ENCODE results near the gene PTPRCAP.

The PTPRCAP gene

DNA sequence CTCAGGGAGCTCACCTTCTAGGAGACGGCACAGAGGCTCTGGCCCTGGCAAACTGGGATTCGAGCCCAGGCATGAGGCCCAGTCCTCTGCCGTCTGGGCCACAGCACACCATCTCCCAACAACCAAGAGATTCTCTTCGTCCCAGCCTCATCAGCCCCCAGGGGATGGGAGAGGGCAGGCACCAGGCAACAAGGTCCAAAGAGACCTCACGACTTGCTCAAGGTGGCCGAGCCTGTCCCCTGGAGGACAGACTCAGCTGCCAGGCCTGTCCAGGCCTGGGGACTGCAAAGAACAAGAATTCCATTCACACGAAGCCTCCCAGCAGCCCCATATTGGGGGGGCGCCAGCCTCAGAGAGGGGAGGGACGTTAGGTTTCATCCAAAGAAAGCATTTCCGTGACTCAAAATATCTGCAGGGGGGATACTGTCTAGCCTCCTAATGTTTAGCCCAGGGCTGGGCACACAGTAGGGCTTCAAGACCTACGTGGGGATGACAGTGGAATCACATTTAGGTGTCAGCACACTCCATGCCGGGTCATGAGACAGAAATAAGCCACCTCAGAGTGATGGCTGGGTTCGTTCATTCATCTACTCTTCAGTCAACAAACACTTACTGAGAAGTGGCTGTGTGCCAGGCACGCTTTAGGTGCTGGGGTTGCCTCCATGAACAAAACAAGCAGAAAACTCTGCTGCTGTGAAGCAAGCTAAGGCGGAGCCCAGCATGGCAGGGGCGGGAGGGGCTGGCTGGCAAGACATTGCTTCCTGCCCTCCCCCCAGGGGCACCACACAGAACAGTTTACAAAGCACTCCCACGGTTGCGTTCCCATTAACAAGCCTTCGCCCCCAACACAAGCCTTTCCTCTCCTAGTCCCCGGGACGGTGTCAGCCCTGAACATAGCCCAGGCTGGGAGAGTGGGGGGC, 20.8 kb downstream of the PTPRCAP start:
- Histone ChIP-seq H3K4me3 (ENCODE audit: low read length) (no peak overlapping the region), H4K5ac (ENCODE audit: low read length) (no peak overlapping the region), H3K27ac (ENCODE audit: low read depth, low read length) (no peak overlapping the region), H3K79me2 (ENCODE audit: control insufficient read depth, insufficient read depth, low read length) (no peaks in the 10 kb centered on the region), H3K27me3 (ENCODE audit: insufficient read depth, low read length, poor library complexity) (no peaks in the 10 kb centered on the region), H3K79me1 (ENCODE audit: low read length) (no peaks in the 10 kb centered on the region), H3K23ac (ENCODE audit: low read length) (no peak overlapping the region), H2BK15ac (replicated peaks; ENCODE audit: low read depth) (no peak overlapping the region), H3K56ac (ENCODE audit: low read length) (no peak overlapping the region), H4K8ac (ENCODE audit: low read depth, low read length) (no peak overlapping the region), H3K18ac (ENCODE audit: low read length) (no peak overlapping the region), H3K36me3 (ENCODE audit: control insufficient read depth, insufficient read depth, low read length) (no peaks in the 10 kb centered on the region), H2BK120ac (ENCODE audit: low read depth, low read length) (no peak overlapping the region), H2BK5ac (ENCODE audit: low read length) (no peak overlapping the region), H3K4me2 (ENCODE audit: low read length) (no peak overlapping the region), H2AK5ac (ENCODE audit: low read length) (no peak overlapping the region), H3K4ac (ENCODE audit: low read depth, low read length) (no peak overlapping the region), H3K9ac (ENCODE audit: low read length) (no peak overlapping the region), H3K4me1 (ENCODE audit: control insufficient read depth, low read depth, low read length) (no peaks in the 10 kb centered on the region)
- no CpG with 5 or more reads among the region's 21 CpGs for WGBS (ENCODE audit: extremely low coverage, insufficient coverage, low lambda C conversion rate)
- peak; percentile 28 for DNase-seq

DNA sequence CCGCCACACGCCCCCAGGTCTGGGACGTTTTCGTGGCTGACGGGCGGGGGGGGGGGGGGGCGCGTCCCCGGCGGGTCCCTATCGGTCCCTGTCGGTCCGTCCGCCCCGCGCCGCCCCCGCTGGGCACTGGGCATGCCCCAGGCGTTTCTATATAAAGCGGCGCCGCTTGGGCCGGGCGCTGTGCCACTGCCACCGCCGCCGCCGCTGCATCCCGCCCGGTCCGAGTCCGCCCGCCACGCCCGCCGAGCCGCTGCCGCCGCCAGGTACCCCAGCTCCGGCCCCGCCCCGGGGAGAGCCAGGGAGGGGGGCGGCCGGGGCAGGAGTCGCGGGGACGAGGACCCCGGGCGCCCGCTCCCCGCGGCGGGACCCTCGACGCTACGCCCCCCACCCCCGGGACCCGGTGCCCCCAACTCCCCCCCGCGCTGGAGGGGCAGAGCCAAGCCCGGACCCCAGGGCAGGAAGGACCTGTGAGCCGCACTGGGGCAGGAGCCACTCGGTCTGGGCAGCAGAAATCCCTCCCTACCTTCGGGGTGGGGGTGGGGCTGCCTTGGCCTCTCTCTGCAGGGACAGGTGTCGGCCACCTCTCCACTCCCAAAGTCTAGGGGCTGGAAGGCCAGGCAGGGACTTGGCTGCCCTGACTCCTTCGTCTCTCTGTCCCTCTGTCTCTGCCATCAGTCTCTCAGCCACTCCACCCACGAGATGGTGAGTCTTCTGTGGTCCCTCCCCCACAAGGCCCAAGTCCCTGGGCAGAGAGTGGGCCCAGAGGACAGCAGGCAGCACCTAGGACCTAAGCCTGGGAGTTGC, 21.8 kb downstream of the PTPRCAP start, which contains the start of gene CARNS1:
Gene CARNS1 (plus strand): TSS at position 178 of the 804 bp plus-strand sequence. CDS start 522 bp downstream, at position 700.
- H3K79me2 ChIP-seq (ENCODE audit: control insufficient read depth, insufficient read depth, low read length) = no peaks in the 10 kb centered on the region
- H3K4ac ChIP-seq (ENCODE audit: low read depth, low read length) = no peak within 1 kb of the TSS
- peak within 1 kb of the TSS; percentile 52 for H3K18ac ChIP-seq (ENCODE audit: low read length)
- no peak within 1 kb of the TSS for H2BK5ac ChIP-seq (ENCODE audit: low read length)
- no peaks in the 10 kb centered on the region for H3K79me1 ChIP-seq (ENCODE audit: low read length)
- no peak within 1 kb of the TSS for H2AK5ac ChIP-seq (ENCODE audit: low read length)
- no peaks in the 10 kb centered on the region for H3K4me1 ChIP-seq (ENCODE audit: control insufficient read depth, low read depth, low read length)
- H4K8ac ChIP-seq (ENCODE audit: low read depth, low read length) = no peak within 1 kb of the TSS
- no peak within 1 kb of the TSS for H2BK15ac ChIP-seq (replicated peaks; ENCODE audit: low read depth)
- H2BK120ac ChIP-seq (ENCODE audit: low read depth, low read length) = no peak within 1 kb of the TSS
- H3K4me2 ChIP-seq (ENCODE audit: low read length) = peak within 1 kb of the TSS; percentile 28
- no peak within 1 kb of the TSS for H3K27ac ChIP-seq (ENCODE audit: low read depth, low read length)
- no peaks in the 10 kb centered on the region for H3K27me3 ChIP-seq (ENCODE audit: insufficient read depth, low read length, poor library complexity)
- no peaks in the 10 kb centered on the region for H3K36me3 ChIP-seq (ENCODE audit: control insufficient read depth, insufficient read depth, low read length)
- no peak within 1 kb of the TSS for H3K4me3 ChIP-seq (ENCODE audit: low read length)
- H3K23ac ChIP-seq (ENCODE audit: low read length) = no peak within 1 kb of the TSS
- DNase-seq = peak; percentile 45
- no peak within 1 kb of the TSS for H4K5ac ChIP-seq (ENCODE audit: low read length)
- no CpG with 5 or more reads among the region's 67 CpGs for WGBS (ENCODE audit: extremely low coverage, insufficient coverage, low lambda C conversion rate)
- H3K9ac ChIP-seq (ENCODE audit: low read length) = peak within 1 kb of the TSS; percentile 32
- peak within 1 kb of the TSS; percentile 45 for H3K56ac ChIP-seq (ENCODE audit: low read length)

DNA sequence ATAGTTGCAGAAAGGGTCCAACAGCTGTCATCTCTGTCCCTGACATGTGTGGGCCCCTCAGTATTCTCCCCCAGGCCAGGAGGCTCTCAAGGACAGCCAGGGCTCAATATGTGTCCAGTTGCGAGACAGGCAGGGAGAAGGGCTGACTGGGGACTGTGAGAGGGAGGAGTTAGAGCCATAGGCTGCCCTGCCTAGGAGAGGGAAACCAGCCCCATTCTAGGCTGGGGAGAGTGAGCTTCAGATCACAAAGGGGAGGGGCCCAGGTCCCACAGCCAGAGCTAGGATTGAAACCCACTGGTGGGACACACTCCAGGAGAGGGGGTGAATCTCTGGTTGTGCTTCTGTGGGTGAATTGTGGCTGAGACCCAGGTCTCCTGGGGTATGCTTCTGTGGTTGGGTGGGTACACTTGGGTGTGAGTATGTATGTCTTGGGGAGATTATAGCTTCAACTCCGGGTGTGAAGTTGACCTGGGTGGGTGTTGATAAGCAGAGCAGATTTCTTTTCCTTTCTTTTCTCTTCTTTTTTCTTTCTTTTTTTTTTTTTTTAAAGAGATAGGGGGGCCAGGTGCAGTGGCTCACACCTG, 24.1 kb downstream of the PTPRCAP start:
- Histone ChIP-seq H3K4me1 (ENCODE audit: control insufficient read depth, low read depth, low read length) (no peaks in the 10 kb centered on the region), H3K56ac (ENCODE audit: low read length) (no peak overlapping the region), H2AK5ac (ENCODE audit: low read length) (no peak overlapping the region), H3K23ac (ENCODE audit: low read length) (no peak overlapping the region), H4K8ac (ENCODE audit: low read depth, low read length) (no peak overlapping the region), H3K79me2 (ENCODE audit: control insufficient read depth, insufficient read depth, low read length) (no peaks in the 10 kb centered on the region), H3K27me3 (ENCODE audit: insufficient read depth, low read length, poor library complexity) (no peaks in the 10 kb centered on the region), H3K27ac (ENCODE audit: low read depth, low read length) (no peak overlapping the region), H2BK120ac (ENCODE audit: low read depth, low read length) (no peak overlapping the region), H3K4me3 (ENCODE audit: low read length) (no peak overlapping the region), H2BK5ac (ENCODE audit: low read length) (no peak overlapping the region), H3K4ac (ENCODE audit: low read depth, low read length) (no peak overlapping the region), H3K18ac (ENCODE audit: low read length) (no peak overlapping the region), H3K36me3 (ENCODE audit: control insufficient read depth, insufficient read depth, low read length) (no peaks in the 10 kb centered on the region), H3K9ac (ENCODE audit: low read length) (no peak overlapping the region), H4K5ac (ENCODE audit: low read length) (no peak overlapping the region), H3K79me1 (ENCODE audit: low read length) (no peaks in the 10 kb centered on the region), H2BK15ac (replicated peaks; ENCODE audit: low read depth) (no peak overlapping the region), H3K4me2 (ENCODE audit: low read length) (no peak overlapping the region)
- DNase-seq = no peak
- WGBS (ENCODE audit: extremely low coverage, insufficient coverage, low lambda C conversion rate) = no CpG with 5 or more reads among the region's 2 CpGs

DNA sequence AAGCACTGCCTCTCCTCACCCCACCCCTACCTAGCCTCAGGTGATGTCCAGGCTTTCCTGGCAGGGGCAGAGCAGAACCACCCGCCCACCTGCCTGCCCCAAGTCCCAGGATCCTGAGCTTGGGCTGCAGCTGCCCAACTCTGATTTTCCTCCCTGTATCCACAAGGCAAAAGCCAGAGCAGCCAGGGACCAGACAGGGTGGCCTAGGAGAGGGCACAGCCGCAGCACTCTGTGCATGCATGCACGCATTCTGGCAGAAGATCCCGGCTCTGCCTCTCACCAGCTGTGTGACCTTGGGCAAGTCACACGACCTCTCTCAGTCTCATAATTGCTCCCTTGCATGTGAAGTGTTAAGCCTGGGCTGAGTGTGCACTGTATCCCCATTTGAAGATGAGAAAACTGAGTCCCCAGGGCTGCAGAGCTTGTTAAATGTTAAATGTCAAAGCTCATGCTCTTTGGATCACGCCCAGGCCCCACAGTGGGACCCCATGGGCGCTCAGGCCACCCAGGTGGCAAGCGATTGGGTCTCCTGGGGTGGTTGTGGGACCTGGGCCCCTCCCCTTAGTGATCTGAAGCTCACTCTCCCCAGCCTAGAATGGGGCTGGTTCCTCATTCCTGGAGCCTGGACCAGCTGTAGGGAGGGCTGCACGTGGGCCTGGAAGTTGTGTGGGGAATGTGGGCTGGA, 24.8 kb downstream of the PTPRCAP start:
- no peak overlapping the region for H4K5ac ChIP-seq (ENCODE audit: low read length)
- H2AK5ac ChIP-seq (ENCODE audit: low read length) = no peak overlapping the region
- H3K23ac ChIP-seq (ENCODE audit: low read length) = no peak overlapping the region
- H3K79me2 ChIP-seq (ENCODE audit: control insufficient read depth, insufficient read depth, low read length) = no peaks in the 10 kb centered on the region
- H4K8ac ChIP-seq (ENCODE audit: low read depth, low read length) = no peak overlapping the region
- H3K4ac ChIP-seq (ENCODE audit: low read depth, low read length) = no peak overlapping the region
- no peaks in the 10 kb centered on the region for H3K79me1 ChIP-seq (ENCODE audit: low read length)
- no peak overlapping the region for H3K27ac ChIP-seq (ENCODE audit: low read depth, low read length)
- H2BK5ac ChIP-seq (ENCODE audit: low read length) = no peak overlapping the region
- H3K4me2 ChIP-seq (ENCODE audit: low read length) = no peak overlapping the region
- no peaks in the 10 kb centered on the region for H3K4me1 ChIP-seq (ENCODE audit: control insufficient read depth, low read depth, low read length)
- H2BK15ac ChIP-seq (replicated peaks; ENCODE audit: low read depth) = no peak overlapping the region
- no peak overlapping the region for H3K18ac ChIP-seq (ENCODE audit: low read length)
- no peaks in the 10 kb centered on the region for H3K36me3 ChIP-seq (ENCODE audit: control insufficient read depth, insufficient read depth, low read length)
- no peak overlapping the region for H2BK120ac ChIP-seq (ENCODE audit: low read depth, low read length)
- no peaks in the 10 kb centered on the region for H3K27me3 ChIP-seq (ENCODE audit: insufficient read depth, low read length, poor library complexity)
- WGBS (ENCODE audit: extremely low coverage, insufficient coverage, low lambda C conversion rate) = no CpG with 5 or more reads among the region's 9 CpGs
- no peak overlapping the region for H3K9ac ChIP-seq (ENCODE audit: low read length)
- H3K56ac ChIP-seq (ENCODE audit: low read length) = no peak overlapping the region
- no peak overlapping the region for H3K4me3 ChIP-seq (ENCODE audit: low read length)
- no peak for DNase-seq

DNA sequence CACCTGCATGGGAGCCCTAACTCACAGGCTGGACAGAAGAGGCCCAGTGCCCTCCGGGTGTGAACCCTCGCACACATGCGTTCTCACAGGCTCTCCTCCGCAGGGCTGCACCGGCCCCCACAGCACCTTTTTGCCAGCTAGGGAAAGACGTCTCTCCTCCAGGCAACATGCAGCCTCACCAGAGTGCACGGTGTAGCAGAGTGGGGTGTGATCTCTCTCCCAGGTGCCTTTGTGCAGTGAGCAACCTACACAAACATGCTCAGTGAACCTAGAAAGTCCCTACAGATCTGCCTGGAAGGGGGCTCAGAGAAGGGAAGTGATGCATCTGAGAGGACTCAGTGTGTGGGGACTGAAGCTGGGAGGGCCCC, 25.7 kb downstream of the PTPRCAP start:
- Histone ChIP-seq H3K36me3 (ENCODE audit: control insufficient read depth, insufficient read depth, low read length) (no peaks in the 10 kb centered on the region), H2BK5ac (ENCODE audit: low read length) (no peak overlapping the region), H3K27me3 (ENCODE audit: insufficient read depth, low read length, poor library complexity) (no peaks in the 10 kb centered on the region), H3K23ac (ENCODE audit: low read length) (no peak overlapping the region), H3K27ac (ENCODE audit: low read depth, low read length) (no peak overlapping the region), H3K18ac (ENCODE audit: low read length) (no peak overlapping the region), H2BK120ac (ENCODE audit: low read depth, low read length) (no peak overlapping the region), H3K4me3 (ENCODE audit: low read length) (no peak overlapping the region), H3K79me1 (ENCODE audit: low read length) (no peaks in the 10 kb centered on the region), H4K5ac (ENCODE audit: low read length) (no peak overlapping the region), H2AK5ac (ENCODE audit: low read length) (no peak overlapping the region), H3K4ac (ENCODE audit: low read depth, low read length) (no peak overlapping the region), H3K4me1 (ENCODE audit: control insufficient read depth, low read depth, low read length) (no peaks in the 10 kb centered on the region), H3K4me2 (ENCODE audit: low read length) (no peak overlapping the region), H4K8ac (ENCODE audit: low read depth, low read length) (no peak overlapping the region), H2BK15ac (replicated peaks; ENCODE audit: low read depth) (no peak overlapping the region), H3K79me2 (ENCODE audit: control insufficient read depth, insufficient read depth, low read length) (no peaks in the 10 kb centered on the region), H3K9ac (ENCODE audit: low read length) (no peak overlapping the region), H3K56ac (ENCODE audit: low read length) (peak overlapping the region; percentile 25)
- WGBS (ENCODE audit: extremely low coverage, insufficient coverage, low lambda C conversion rate) = no CpG with 5 or more reads among the region's 7 CpGs
- no peak for DNase-seq
